Upper lobe of right lung (tissue), 1 donor: Measurements from ENCODE around the gene ERAP2. TPM values are rescaled to one million over a fixed set of nuclear protein-coding genes. Genes with fewer than 3 reads are reported as not detected.

Experiments used
- ATAC-seq: fragments of 200-7000 bp; cut with Tn5 transposase; one replicate; pipeline ENCODE4 v1.9.1; 2020; ENCODE audit warnings: mild to moderate bottlenecking, moderate library complexity
- DNase-seq: peaks from one replicate; pipeline ENCODE4 v3.0.0-alpha.2; 2020
- H3K27ac ChIP-seq: fragments of 200-600 bp; one replicate; pipeline ENCODE4 v1.8.0; 2022
- H3K27me3 ChIP-seq: fragments of 200-600 bp; one replicate; pipeline ENCODE4 v1.8.0; 2022; ENCODE audit warnings: mild to moderate bottlenecking
- H3K36me3 ChIP-seq: fragments of 200-600 bp; one replicate; pipeline ENCODE4 v1.8.0; 2022
- H3K4me1 ChIP-seq: fragments of 200-600 bp; one replicate; pipeline ENCODE4 v1.8.0; 2022
- H3K4me3 ChIP-seq: fragments of 200-600 bp; one replicate; pipeline ENCODE4 v1.8.0; 2022; ENCODE audit warnings: mild to moderate bottlenecking
- H3K9me3 ChIP-seq: fragments of 200-600 bp; one replicate; pipeline ENCODE4 v1.8.0; 2022
- intact Hi-C: fragments of 100-400 bp; cut with DNase I; formaldehyde crosslinking; loops from one replicate; pipeline ENCODE4 v1.11.0; 2022
- total RNA-seq: library from RNA; stranded (reverse); fragmentation: NEBNext Ultra II Directional; extraction: Animal tissue kit (Norgen Biotek cat#: 25700); gene quantifications from one replicate; pipeline ENCODE4 v1.2.1, GENCODE V29; 2021
- TF ChIP-seq, protein P1 (sequence below): fragments of 200-600 bp; IDR thresholded peaks from one replicate; pipeline ENCODE4 v1.8.0; 2022; ENCODE audit warnings: antibody characterized with exemption
- donor health status: DM: no; HTN: yes; CAD: no; lungs with severe emphysema.

Gene ERAP2
- total RNA-seq, 1 donor from 2014 or later, result 26.9 TPM

DNA sequence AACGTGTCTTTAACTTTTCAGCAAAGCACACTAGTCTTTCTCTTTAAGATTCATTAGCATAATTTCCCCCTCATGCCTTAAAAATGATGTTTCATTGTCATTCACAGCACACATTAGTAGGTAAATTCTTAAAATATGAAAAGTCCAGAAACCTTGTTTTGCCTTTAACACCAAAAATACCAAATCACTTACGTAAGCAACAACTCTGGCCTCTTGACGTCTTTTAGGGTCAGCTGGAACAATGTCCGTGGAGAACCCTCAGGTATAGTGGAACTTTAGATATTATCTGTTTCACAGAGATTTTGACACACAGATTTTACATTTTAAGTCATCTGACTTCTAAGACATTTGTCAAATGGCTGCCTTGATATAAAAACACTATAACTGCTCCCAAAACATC is 90.5 kb downstream of the ERAP2 start:
- no peak overlapping the region for H3K4me3 ChIP-seq
- TF ChIP-seq, protein P1, sequence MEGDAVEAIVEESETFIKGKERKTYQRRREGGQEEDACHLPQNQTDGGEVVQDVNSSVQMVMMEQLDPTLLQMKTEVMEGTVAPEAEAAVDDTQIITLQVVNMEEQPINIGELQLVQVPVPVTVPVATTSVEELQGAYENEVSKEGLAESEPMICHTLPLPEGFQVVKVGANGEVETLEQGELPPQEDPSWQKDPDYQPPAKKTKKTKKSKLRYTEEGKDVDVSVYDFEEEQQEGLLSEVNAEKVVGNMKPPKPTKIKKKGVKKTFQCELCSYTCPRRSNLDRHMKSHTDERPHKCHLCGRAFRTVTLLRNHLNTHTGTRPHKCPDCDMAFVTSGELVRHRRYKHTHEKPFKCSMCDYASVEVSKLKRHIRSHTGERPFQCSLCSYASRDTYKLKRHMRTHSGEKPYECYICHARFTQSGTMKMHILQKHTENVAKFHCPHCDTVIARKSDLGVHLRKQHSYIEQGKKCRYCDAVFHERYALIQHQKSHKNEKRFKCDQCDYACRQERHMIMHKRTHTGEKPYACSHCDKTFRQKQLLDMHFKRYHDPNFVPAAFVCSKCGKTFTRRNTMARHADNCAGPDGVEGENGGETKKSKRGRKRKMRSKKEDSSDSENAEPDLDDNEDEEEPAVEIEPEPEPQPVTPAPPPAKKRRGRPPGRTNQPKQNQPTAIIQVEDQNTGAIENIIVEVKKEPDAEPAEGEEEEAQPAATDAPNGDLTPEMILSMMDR, result no peak
- H3K36me3 ChIP-seq, result no peaks in the 10 kb centered on the region
- DNase-seq (no peak), ATAC-seq (no peak)
- H3K27ac ChIP-seq, result no peak overlapping the region
- intact Hi-C loops, result no loop called here
- H3K9me3 ChIP-seq, result no peaks in the 10 kb centered on the region
- no peaks in the 10 kb centered on the region for H3K27me3 ChIP-seq
- H3K4me1 ChIP-seq, result peaks cover 45% of the 10 kb centered on the region

DNA sequence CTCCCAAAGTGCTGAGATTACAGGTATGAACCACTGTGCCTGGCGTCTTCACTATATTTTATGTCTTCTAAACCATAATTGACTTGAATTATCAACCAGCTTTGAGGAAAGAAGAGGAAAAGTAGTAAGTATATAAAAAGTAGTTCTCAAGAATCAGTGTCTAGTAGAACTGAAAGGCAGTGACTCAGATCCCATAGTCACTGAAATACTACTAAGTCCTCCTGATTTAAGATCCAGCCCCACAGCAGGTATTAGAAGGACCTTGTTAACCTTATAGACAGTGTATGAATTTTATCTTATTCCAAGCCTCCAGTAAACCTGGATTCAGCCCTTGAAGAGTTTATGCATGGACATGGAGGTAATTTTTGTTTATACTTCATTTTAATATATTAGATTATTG is 91.1 kb downstream of the ERAP2 start:
- Histone ChIP-seq H3K27me3 (no peaks in the 10 kb centered on the region), H3K9me3 (no peaks in the 10 kb centered on the region), H3K4me1 (peaks cover 39% of the 10 kb centered on the region), H3K36me3 (no peaks in the 10 kb centered on the region), H3K27ac (no peak overlapping the region), H3K4me3 (no peak overlapping the region)
- no peak for DNase-seq
- TF ChIP-seq, protein P1, result no peak
- intact Hi-C loops, result no loop called here
- no peak for ATAC-seq

DNA sequence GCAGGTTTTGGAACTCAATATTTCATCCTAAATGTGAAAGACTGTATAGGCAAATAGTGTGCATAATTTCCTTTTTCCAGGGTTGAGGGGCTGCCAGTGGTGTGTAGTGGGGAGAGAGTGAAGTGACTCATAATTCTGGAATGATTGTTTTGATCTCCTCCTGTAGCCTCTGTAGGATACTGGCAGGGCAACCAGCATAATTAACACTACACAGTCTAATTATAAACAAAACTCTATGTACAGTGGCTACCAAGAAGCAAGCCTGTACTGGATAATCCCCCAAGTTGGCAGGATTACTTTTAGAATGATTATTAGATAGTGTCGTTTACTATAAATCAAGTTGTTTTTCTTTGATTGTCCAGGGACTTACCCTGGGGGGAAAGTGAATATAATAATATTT is 91.8 kb downstream of the ERAP2 start:
- peak overlapping the region; percentile 19 for H3K27ac ChIP-seq
- peaks cover 33% of the 10 kb centered on the region for H3K4me1 ChIP-seq
- H3K27me3 ChIP-seq, result no peaks in the 10 kb centered on the region
- TF ChIP-seq, protein P1, result no peak
- DNase-seq (no peak), ATAC-seq (peak; percentile 53)
- intact Hi-C loops, result no loop called here
- no peaks in the 10 kb centered on the region for H3K36me3 ChIP-seq
- H3K4me3 ChIP-seq, result no peak overlapping the region
- no peaks in the 10 kb centered on the region for H3K9me3 ChIP-seq

DNA sequence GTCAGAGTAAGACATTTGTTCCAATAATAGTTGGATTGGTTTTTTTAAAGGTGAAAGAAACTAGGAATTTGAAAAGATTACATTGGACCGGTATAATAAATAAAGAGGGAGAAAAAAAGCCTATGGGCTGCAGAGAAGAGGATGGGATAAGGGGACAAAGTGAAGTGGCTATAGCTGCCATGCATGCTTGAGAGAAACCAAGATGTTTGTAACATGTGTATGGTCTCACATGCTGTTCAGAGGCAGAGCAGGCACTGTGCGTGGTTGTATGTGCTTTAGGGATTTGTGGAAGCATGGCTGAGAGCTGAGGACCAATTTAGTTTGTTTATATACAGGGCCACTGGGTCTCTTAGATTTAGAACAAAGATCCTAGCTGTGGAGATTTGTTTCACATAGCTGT is 92.3 kb downstream of the ERAP2 start:
- no peak for ATAC-seq
- intact Hi-C loops, result no loop called here
- Histone ChIP-seq H3K4me1 (peaks cover 27% of the 10 kb centered on the region), H3K27ac (peak overlapping the region; percentile 19), H3K36me3 (no peaks in the 10 kb centered on the region), H3K4me3 (no peak overlapping the region), H3K27me3 (no peaks in the 10 kb centered on the region), H3K9me3 (no peaks in the 10 kb centered on the region)
- TF ChIP-seq, protein P1, result no peak
- DNase-seq, result no peak

Other genes with a start within 250 kb of the ERAP2 start
- 260 TPM for gene CAST, start 214.1 kb upstream of the ERAP2 start, total RNA-seq
- 61.3 TPM for gene ERAP1, start 68.6 kb upstream of the ERAP2 start, total RNA-seq
- gene LNPEP, start 59.6 kb downstream of the ERAP2 start, total RNA-seq, result 50.6 TPM